A549 (cell line): ENCODE data around the gene CCDC183. TPM values are rescaled to one million over a fixed set of nuclear protein-coding genes. Genes with fewer than 3 reads are reported as not detected.
"Not testable (repeated sequence)": the region's sequence is repeated elsewhere in the genome, so short reads cannot be mapped to it uniquely, and the experiment has no call there.

ENCODE experiments used
- ATAC-seq, 2 experiments: fragments of 200-7000 bp in 1 of 2; fragments of >200 bp in 1 of 2; cut with Nextera tagmentation in 1 of 2; cut with Tn5 transposase in 1 of 2; 3 replicates each; pipeline versions ENCODE4 v1.8.0 to v1.9.1; 2018 to 2020; ENCODE audit warnings: mild to moderate bottlenecking in 1 of 2, moderate library complexity in 1 of 2
- CTCF ChIA-PET: fragments of 300-600 bp; sonication (Branson Sonifier 250); formaldehyde crosslinking; extraction: SDS; loops from one replicate; lab custom pipeline; 2021; ENCODE audit warnings: antibody characterized with exemption, inconsistent platforms; lab: Yijun Ruan, JAX
- POLR2A ChIA-PET: fragments of 350-600 bp; formaldehyde crosslinking; extraction: SDS; loops from one replicate; lab custom pipeline; 2021; ENCODE audit warnings: antibody characterized with exemption, inconsistent platforms; lab: Yijun Ruan, JAX
- DNase-seq, 2 experiments: peaks; one replicate each; pipeline versions ENCODE4 v3.0.0 to v3.0.0-alpha.2; 2011 to 2016; ENCODE audit warnings: low read depth in 1 of 2, low spot score in 1 of 2
- FAIRE-seq: peaks from 2 replicates; lab custom pipeline; 2011; peaks lifted over from hg19 to GRCh38; lab: Jason Lieb, UNC
- H3K27ac ChIP-seq, 2 experiments: fragments of >200 bp; sonication (Bioruptor Twin); formaldehyde crosslinking; 3 replicates each; pipeline ENCODE4 v1.5.1; 2016 to 2017
- H3K4me1 ChIP-seq: fragments of >200 bp; sonication (Bioruptor Twin); formaldehyde crosslinking; 3 replicates; pipeline ENCODE4 v1.6.1; 2016
- H3K4me2 ChIP-seq: fragments of >200 bp; sonication (Bioruptor Twin); formaldehyde crosslinking; 3 replicates; pipeline ENCODE4 v1.6.1; 2016
- H3K4me3 ChIP-seq: fragments of >200 bp; sonication (Bioruptor Twin); formaldehyde crosslinking; 3 replicates; pipeline ENCODE4 v1.5.1; 2016
- H3K9me3 ChIP-seq: fragments of >200 bp; sonication (Bioruptor Twin); formaldehyde crosslinking; 3 replicates; pipeline ENCODE4 v1.6.1; 2016
- ATOH8 ChIP-seq: fragments of 250-450 bp; sonication (Bioruptor Pico); IDR thresholded peaks from 2 replicates; pipeline ENCODE4 v1.5.0; 2020; ENCODE audit warnings: low read depth, mild to moderate bottlenecking, moderate library complexity
- BHLHE40 ChIP-seq: IDR thresholded peaks from 2 replicates; pipeline ENCODE4 v1.6.1; 2012; ENCODE audit warnings: low read depth, low read length, inconsistent platforms
- CEBPB ChIP-seq, 2 experiments: fragments of >200 bp in 1 of 2; sonication (Bioruptor Twin) in 1 of 2; formaldehyde crosslinking in 1 of 2; IDR thresholded peaks; 2 replicates each; pipeline ENCODE4 v1.6.1; 2012 to 2016
- CHD4 ChIP-seq: fragments of 200-600 bp; sonication (generic); IDR thresholded peaks from 2 replicates; pipeline ENCODE4 v1.6.1; 2016; ENCODE audit warnings: antibody characterized with exemption, mild to moderate bottlenecking, borderline replicate concordance
- CTCF ChIP-seq: fragments of >200 bp; sonication (Bioruptor Twin); formaldehyde crosslinking; IDR thresholded peaks from 3 replicates; pipeline ENCODE4 v1.5.1; 2016
- EHMT2 ChIP-seq: fragments of 200-600 bp; sonication (generic); IDR thresholded peaks from 2 replicates; pipeline ENCODE4 v1.6.1; 2016; ENCODE audit warnings: antibody characterized with exemption, low read depth, mild to moderate bottlenecking, moderate library complexity
- ESRRA ChIP-seq: fragments of 150-350 bp; IDR thresholded peaks from 2 replicates; pipeline ENCODE4 v1.6.1; 2014; ENCODE audit warnings: mild to moderate bottlenecking, low read length, borderline replicate concordance
- FOSB ChIP-seq: fragments of 250-450 bp; sonication (Bioruptor Pico); IDR thresholded peaks from 2 replicates; pipeline ENCODE4 v1.5.0; 2020; ENCODE audit warnings: mild to moderate bottlenecking, moderate library complexity
- FOSL2 ChIP-seq, 2 experiments: fragments of 450-650 bp in 1 of 2; fragments of >200 bp in 1 of 2; sonication (Bioruptor Twin) in 1 of 2; formaldehyde crosslinking; IDR thresholded peaks; 2 replicates each; pipeline versions ENCODE4 v1.5.0 to v1.6.1; 2016 to 2020; ENCODE audit warnings: mild to moderate bottlenecking in 1 of 2, moderate library complexity in 1 of 2
- FOXS1 ChIP-seq: fragments of 250-450 bp; sonication (Bioruptor Pico); IDR thresholded peaks from 2 replicates; pipeline ENCODE4 v1.5.0; 2020; ENCODE audit warnings: mild to moderate bottlenecking, moderate library complexity
- GATA3 ChIP-seq: IDR thresholded peaks from 2 replicates; pipeline ENCODE4 v1.6.1; 2012; ENCODE audit warnings: borderline replicate concordance
- HDAC2 ChIP-seq: fragments of 200-600 bp; sonication (generic); IDR thresholded peaks from 2 replicates; pipeline ENCODE4 v1.6.1; 2016
- HOXB5 ChIP-seq: fragments of 250-450 bp; sonication (Bioruptor Pico); IDR thresholded peaks from 2 replicates; pipeline ENCODE4 v1.5.0; 2020; ENCODE audit warnings: mild to moderate bottlenecking, moderate library complexity
- JUNB ChIP-seq: fragments of >200 bp; sonication (Bioruptor Twin); formaldehyde crosslinking; IDR thresholded peaks from 2 replicates; pipeline ENCODE4 v1.6.1; 2016
- MAX ChIP-seq: IDR thresholded peaks from 2 replicates; pipeline ENCODE4 v1.6.1; 2012
- MYC ChIP-seq: IDR thresholded peaks from 2 replicates; pipeline ENCODE4 v1.6.1; 2012; ENCODE audit warnings: mild to moderate bottlenecking, inconsistent platforms, low read length, improper control_type of control experiment, borderline replicate concordance
- RAD21 ChIP-seq, 2 experiments: fragments of >200 bp in 1 of 2; sonication (Bioruptor Twin) in 1 of 2; formaldehyde crosslinking in 1 of 2; IDR thresholded peaks in 1 of 2; conservative IDR thresholded peaks in 1 of 2; 2 replicates in 1 of 2; 3 replicates in 1 of 2; pipeline ENCODE4 v1.6.1; 2012 to 2018; ENCODE audit warnings: inconsistent platforms in 1 of 2
- RARB ChIP-seq: fragments of 250-450 bp; sonication (Bioruptor Pico); IDR thresholded peaks from 2 replicates; pipeline ENCODE4 v1.8.0; 2021; ENCODE audit warnings: mild to moderate bottlenecking, moderate library complexity
- RCOR1 ChIP-seq: fragments of 150-350 bp; IDR thresholded peaks from 2 replicates; pipeline ENCODE4 v1.6.1; 2014; ENCODE audit warnings: antibody characterized with exemption, low read length, low read depth
- REST ChIP-seq: fragments of 200-600 bp; sonication (generic); IDR thresholded peaks from 2 replicates; pipeline ENCODE4 v1.6.1; 2016; ENCODE audit warnings: antibody characterized with exemption, mild to moderate bottlenecking, moderate library complexity
- RNF2 ChIP-seq: fragments of 200-600 bp; sonication (generic); IDR thresholded peaks from 2 replicates; pipeline ENCODE4 v1.6.1; 2016; ENCODE audit warnings: low read depth, mild to moderate bottlenecking, antibody characterized with exemption, moderate library complexity, borderline replicate concordance
- SMC3 ChIP-seq: fragments of >200 bp; sonication (Bioruptor Twin); formaldehyde crosslinking; IDR thresholded peaks from 3 replicates; pipeline ENCODE4 v1.6.1; 2018; ENCODE audit warnings: inconsistent platforms
- SREBF2 ChIP-seq: fragments of 450-650 bp; IDR thresholded peaks from 2 replicates; pipeline ENCODE4 v1.6.1; 2014; ENCODE audit warnings: mild to moderate bottlenecking, moderate library complexity
- USF2 ChIP-seq: fragments of 450-650 bp; IDR thresholded peaks from 2 replicates; pipeline ENCODE4 v1.6.1; 2014; ENCODE audit warnings: antibody characterized with exemption
- ZSCAN20 ChIP-seq: fragments of 250-450 bp; sonication (Bioruptor Pico); IDR thresholded peaks from 2 replicates; pipeline ENCODE4 v1.8.0; 2022; ENCODE audit warnings: mild to moderate bottlenecking, moderate library complexity
- WGBS: methylation state at CpG from one replicate; pipeline ENCODE4 v1.1.6; 2017; ENCODE audit errors: missing lambda C conversion rate; 5-methylcytosine and 5-hydroxymethylcytosine counted together
- polyA plus RNA-seq, 4 experiments: library from polyadenylated mRNA; depleted of rRNA in 3 of 4; stranded (reverse); fragments of >200 nt; fragmentation: RNase III in 1 of 4; extraction: RNeasy Plus Mini Kit Qiagen cat#74134 plus additional on column Dnase treatment in 1 of 4; gene quantifications; 2 replicates in 3 of 4; 3 replicates in 1 of 4; pipeline ENCODE4 v1.2.3, GENCODE V29; 2011 to 2017

The CCDC183 gene
- polyA plus RNA-seq, 2 of the 4 experiments (the other 2 are of a cell fraction) = 0.90 to 1.4 TPM

- H3K4me3 ChIP-seq; H3K9me3 ChIP-seq; POLR2A ChIA-PET; FAIRE-seq; ATAC-seq; H3K27ac ChIP-seq; H3K4me2 ChIP-seq; TF ChIP-seq FOSL2 (IDR thresholded peaks at IDR 0.05): not testable (repeated sequence)
- TF ChIP-seq FOSL2 (CRISPR knock-in tag; IDR thresholded peaks at IDR 0.05) (peak; percentile 48), CTCF (peak; percentile 26; the same call in 1 of the 3 replicates)
- 34% methylated on average over 18 of the region's 18 CpGs for WGBS
- H3K4me1 ChIP-seq = peaks cover 16% of the 10 kb centered on the region; the same call in 2 of the 3 replicates
- CTCF ChIA-PET = interaction anchor here (0.8 to 28.0 kb wide), 14 partner anchors 0 to 301 kb away, joined by 3 to 625 read pairs (median 4); partner anchors contain the start of genes LCN15, LCN8 and TMEM141
- peak in 1 of 2 experiments; percentile 79 for DNase-seq
These were observed 29.6 kb upstream of the CCDC183 start for GRCh38 chr9:136766410-136767120.

- ATAC-seq = peak; percentile 87 to 89
- TF ChIP-seq ATOH8 (CRISPR knock-in tag) (no peak), SREBF2 (no peak), JUNB (no peak), HDAC2 (no peak), USF2 (no peak), ZSCAN20 (no peak), FOXS1 (CRISPR knock-in tag) (no peak), RAD21 (conservative IDR thresholded peaks at IDR 0.05 in 1 of 2, IDR thresholded peaks at IDR 0.05 in 1 of 2) (peak in 1 of 2 experiments; percentile 34; a peak in 3 of 5 replicates), BHLHE40 (no peak), CHD4 (no peak), GATA3 (no peak), EHMT2 (no peak), SMC3 (peak; percentile 24; the same call in 1 of the 3 replicates), FOSB (CRISPR knock-in tag) (no peak), MYC (peak; percentile 17; the same call in 1 of the 2 replicates), CEBPB (IDR thresholded peaks at IDR 0.05) (no peak), MAX (peak; percentile 66), RCOR1 (no peak), HOXB5 (CRISPR knock-in tag) (no peak), RARB (CRISPR knock-in tag) (no peak), ESRRA (no peak), REST (no peak), CTCF (peak; percentile 56), RNF2 (no peak)
These were observed 26.4 kb upstream of the CCDC183 start for GRCh38 chr9:136769710-136770191.

More at GRCh38 chr9:136769710-136770191, 26.4 kb upstream of the CCDC183 start:
- WGBS = 0% methylated on average over 3 of the region's 16 CpGs
- Histone ChIP-seq H3K4me1 (0 out of 3 replicates have a peak, but pooled peaks cover 8% of the 10 kb centered on the region), H3K27ac (peak overlapping the region; percentile 54 to 85; a peak in 5 of 6 replicates), H3K4me3 (peak overlapping the region; percentile 31), H3K9me3 (peaks cover 11% of the 10 kb centered on the region; the same call in 2 of the 3 replicates), H3K4me2 (peak overlapping the region; percentile 93)
- ChIA-PET CTCF (interaction anchor here (0.5 to 28.0 kb wide), 12 partner anchors 3 to 441 kb away, joined by 3 to 625 read pairs (median 3); partner anchors contain the start of genes LCN15, LCN8 and TMEM141), POLR2A (no interaction called here)
- FAIRE-seq = no peak
- peak; percentile 58 to 72 for DNase-seq
